Chondrocyte (in vitro differentiated cells): ENCODE data around the gene DDX10. TPM values are rescaled to one million over a fixed set of nuclear protein-coding genes. Genes with fewer than 3 reads are reported as not detected.

Experiments used
- DNase-seq: peaks from one replicate; pipeline ENCODE4 v3.0.0; 2021; ENCODE audit warnings: mixed read lengths, low spot score
- H3K27ac Mint-ChIP-seq: one replicate; pipeline ENCODE4 v1.8.0; 2021; ENCODE audit warnings: mild to moderate bottlenecking, moderate library complexity, mixed read lengths; ENCODE audit not compliant: unreplicated experiment
- H3K27me3 Mint-ChIP-seq: 2 replicates; pipeline ENCODE4 v1.8.0; 2021; ENCODE audit warnings: low read depth, mixed read lengths
- H3K36me3 Mint-ChIP-seq: 2 replicates; pipeline ENCODE4 v1.8.0; 2021; ENCODE audit warnings: low read depth, mixed read lengths
- H3K4me1 Mint-ChIP-seq: 2 replicates; pipeline ENCODE4 v1.8.0; 2021; ENCODE audit warnings: low read depth, mild to moderate bottlenecking, mixed read lengths
- H3K4me3 Mint-ChIP-seq: one replicate; pipeline ENCODE4 v1.8.0; 2021; ENCODE audit warnings: mild to moderate bottlenecking, moderate library complexity, mixed read lengths; ENCODE audit not compliant: unreplicated experiment
- H3K9me3 Mint-ChIP-seq: 2 replicates; pipeline ENCODE4 v1.8.0; 2021; ENCODE audit warnings: low read depth, mixed read lengths
- total RNA-seq: library from RNA; stranded (reverse); gene quantifications from 3 replicates; pipeline ENCODE4 v1.2.1, GENCODE V29; 2021
- TF ChIP-seq, protein P1 (sequence below): fragments of 200-600 bp; sonication (generic); IDR thresholded peaks from 2 replicates; pipeline ENCODE4 v1.5.0; 2021; ENCODE audit warnings: antibody characterized with exemption, mild to moderate bottlenecking, moderate library complexity

The DDX10 gene
- total RNA-seq, 1 donor from 2014 or later, result 25.3 TPM

DNA sequence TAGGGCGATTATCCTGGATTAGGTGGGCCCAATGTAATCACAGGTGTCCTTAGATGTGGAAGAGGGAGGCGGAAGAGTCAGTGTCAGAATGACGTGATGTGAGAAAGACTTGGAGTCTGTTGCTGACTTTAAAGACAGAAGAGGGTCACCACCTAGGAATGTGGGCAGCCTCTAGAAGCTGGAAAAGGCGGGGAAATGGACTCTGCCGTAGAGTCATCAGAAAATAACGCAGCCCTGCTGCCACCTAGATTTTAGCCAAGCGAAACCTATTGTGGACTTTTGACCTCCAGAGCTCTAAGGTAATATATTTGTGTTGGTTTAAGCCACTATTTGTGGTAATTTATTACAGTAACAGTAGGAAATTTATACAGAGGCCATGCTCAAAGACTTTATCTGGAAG lies 4.8 kb downstream of the DDX10 start:
- DNase-seq, result no peak
- no peak overlapping the region for H3K27ac Mint-ChIP-seq

DNA sequence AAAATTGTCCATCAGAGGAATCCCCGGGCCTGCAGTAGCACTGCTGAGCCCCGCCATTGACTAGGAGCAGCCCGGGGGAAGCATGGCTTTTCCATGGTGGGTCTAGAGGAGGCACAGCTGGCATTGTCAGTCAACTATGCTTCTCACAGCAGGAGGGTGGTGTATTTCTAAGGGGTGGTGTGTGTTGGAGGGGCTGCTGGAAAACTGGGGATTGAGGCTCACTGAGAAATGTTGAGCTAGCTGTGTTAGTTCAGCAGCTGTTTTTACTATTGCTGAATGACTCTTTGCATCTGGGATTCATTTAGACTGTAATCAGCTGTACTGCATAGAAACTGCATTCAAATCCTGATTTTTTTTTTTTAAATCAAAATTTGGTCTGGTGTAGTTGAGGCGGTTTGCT lies 5.6 kb downstream of the DDX10 start:
- TF ChIP-seq, protein P1, sequence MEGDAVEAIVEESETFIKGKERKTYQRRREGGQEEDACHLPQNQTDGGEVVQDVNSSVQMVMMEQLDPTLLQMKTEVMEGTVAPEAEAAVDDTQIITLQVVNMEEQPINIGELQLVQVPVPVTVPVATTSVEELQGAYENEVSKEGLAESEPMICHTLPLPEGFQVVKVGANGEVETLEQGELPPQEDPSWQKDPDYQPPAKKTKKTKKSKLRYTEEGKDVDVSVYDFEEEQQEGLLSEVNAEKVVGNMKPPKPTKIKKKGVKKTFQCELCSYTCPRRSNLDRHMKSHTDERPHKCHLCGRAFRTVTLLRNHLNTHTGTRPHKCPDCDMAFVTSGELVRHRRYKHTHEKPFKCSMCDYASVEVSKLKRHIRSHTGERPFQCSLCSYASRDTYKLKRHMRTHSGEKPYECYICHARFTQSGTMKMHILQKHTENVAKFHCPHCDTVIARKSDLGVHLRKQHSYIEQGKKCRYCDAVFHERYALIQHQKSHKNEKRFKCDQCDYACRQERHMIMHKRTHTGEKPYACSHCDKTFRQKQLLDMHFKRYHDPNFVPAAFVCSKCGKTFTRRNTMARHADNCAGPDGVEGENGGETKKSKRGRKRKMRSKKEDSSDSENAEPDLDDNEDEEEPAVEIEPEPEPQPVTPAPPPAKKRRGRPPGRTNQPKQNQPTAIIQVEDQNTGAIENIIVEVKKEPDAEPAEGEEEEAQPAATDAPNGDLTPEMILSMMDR, result no peak
- no peak overlapping the region for H3K4me3 Mint-ChIP-seq
- H3K27me3 Mint-ChIP-seq, result no peaks in the 10 kb centered on the region
- H3K4me1 Mint-ChIP-seq, result peaks cover 58% of the 10 kb centered on the region
- H3K9me3 Mint-ChIP-seq, result no peaks in the 10 kb centered on the region
- peaks cover 4% of the 10 kb centered on the region for H3K36me3 Mint-ChIP-seq
- no peak overlapping the region for H3K27ac Mint-ChIP-seq
- DNase-seq, result no peak

More for the DNA sequence above, 4.8 kb downstream of the DDX10 start:
- Mint-ChIP-seq H3K27me3 (no peaks in the 10 kb centered on the region), H3K4me1 (peaks cover 63% of the 10 kb centered on the region), H3K36me3 (peaks cover 4% of the 10 kb centered on the region), H3K4me3 (no peak overlapping the region), H3K9me3 (no peaks in the 10 kb centered on the region)
- TF ChIP-seq, protein P1, result no peak

DNA sequence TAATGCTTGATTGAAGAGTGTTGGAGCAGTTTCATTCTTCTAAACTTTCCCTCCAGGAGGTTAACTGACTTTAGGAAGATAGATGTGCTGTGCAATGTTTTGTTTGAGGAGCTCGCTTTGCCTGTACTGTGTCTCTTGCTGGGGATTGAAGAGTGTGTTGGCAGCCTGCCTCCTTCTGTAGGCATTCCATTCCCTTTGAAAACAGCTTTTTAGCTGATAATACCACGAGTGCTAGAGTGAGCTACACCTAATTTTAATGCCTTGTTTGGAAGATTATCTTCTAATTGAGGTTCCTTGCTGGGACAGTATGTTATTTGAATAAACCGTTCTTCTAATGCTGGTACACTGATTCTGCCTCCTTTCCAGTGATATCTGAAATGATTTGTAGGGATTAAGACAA lies 7.2 kb downstream of the DDX10 start:
- no peak overlapping the region for H3K4me3 Mint-ChIP-seq
- H3K9me3 Mint-ChIP-seq, result no peaks in the 10 kb centered on the region
- H3K27me3 Mint-ChIP-seq, result no peaks in the 10 kb centered on the region
- H3K4me1 Mint-ChIP-seq, result peaks cover 45% of the 10 kb centered on the region
- peak overlapping the region; percentile 82 for H3K27ac Mint-ChIP-seq
- DNase-seq, result no peak
- TF ChIP-seq, protein P1, result no peak
- H3K36me3 Mint-ChIP-seq, result peaks cover 7% of the 10 kb centered on the region

DNA sequence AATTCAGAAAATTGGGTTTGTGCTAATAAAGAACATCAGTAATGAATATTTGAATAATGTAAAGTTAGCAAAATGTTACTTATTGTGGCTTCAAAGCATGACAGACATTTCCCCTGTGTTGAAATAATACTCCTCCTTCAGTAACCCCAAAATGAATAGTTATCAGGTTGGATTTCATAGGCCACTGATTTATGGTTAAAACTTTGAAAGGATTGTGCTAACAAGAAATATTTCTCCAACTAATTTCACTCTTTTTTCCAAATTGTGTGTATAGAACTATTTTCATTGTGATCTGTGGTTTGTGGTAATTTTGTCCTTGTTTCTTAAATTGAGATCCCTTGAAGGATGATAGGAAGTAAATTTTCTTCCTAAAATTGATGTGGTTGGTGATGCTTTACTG lies 7.9 kb downstream of the DDX10 start:
- peak overlapping the region; percentile 71 for H3K27ac Mint-ChIP-seq
- no peaks in the 10 kb centered on the region for H3K27me3 Mint-ChIP-seq
- H3K4me1 Mint-ChIP-seq, result peaks cover 45% of the 10 kb centered on the region
- DNase-seq, result no peak
- H3K4me3 Mint-ChIP-seq, result no peak overlapping the region
- TF ChIP-seq, protein P1, result no peak
- no peaks in the 10 kb centered on the region for H3K9me3 Mint-ChIP-seq
- peaks cover 7% of the 10 kb centered on the region for H3K36me3 Mint-ChIP-seq

DNA sequence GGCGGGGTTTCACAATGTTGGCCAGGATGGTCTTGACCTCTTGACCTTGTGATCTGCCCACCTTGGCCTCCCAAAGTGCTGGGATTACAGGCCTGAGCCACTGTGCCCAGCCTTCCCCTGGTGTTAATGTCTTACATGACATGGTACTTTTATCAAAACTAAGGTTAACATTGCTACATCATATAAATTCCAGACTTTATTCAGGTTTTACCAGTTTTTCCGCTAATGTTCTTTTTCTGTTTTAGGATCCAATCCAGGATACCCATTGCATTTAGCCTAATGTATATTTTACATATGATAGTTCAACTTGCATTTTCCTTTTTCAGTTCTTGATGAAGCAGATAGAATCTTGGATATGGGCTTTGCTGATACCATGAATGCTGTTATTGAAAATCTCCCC lies 14.2 kb downstream of the DDX10 start:
- Mint-ChIP-seq H3K9me3 (no peaks in the 10 kb centered on the region), H3K27ac (no peak overlapping the region), H3K4me3 (no peak overlapping the region), H3K4me1 (peaks cover 55% of the 10 kb centered on the region), H3K27me3 (no peaks in the 10 kb centered on the region), H3K36me3 (peaks cover 8% of the 10 kb centered on the region)
- DNase-seq, result no peak
- TF ChIP-seq, protein P1, result no peak
